ENCODE measurements around the gene SLC25A24. TPM values are rescaled to one million over a fixed set of nuclear protein-coding genes. Genes with fewer than 3 reads are reported as not detected.

The SLC25A24 gene
- total RNA-seq, 4 donors from 2014 or later = 11.8 to 35.7 (median 28.8) TPM

DNA sequence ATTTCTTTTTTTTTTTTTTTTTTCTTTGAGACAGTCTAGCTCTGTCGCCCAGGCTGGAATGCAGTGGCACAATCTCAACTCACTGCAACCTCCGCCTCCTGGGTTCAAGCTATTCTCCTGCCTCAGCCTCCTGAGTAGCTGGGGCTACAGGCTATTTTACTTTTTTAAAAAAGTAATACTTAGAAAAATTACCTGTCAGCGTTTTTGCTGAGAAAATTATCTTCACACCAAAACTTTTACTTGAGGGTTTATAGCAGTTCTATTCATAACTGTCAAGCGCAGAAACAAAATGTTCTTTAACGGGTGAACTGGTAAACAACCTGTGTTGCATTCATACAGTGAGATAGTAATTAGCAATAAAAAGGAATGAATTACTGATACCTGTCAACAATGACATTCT, 1.5 kb upstream of the SLC25A24 start:
- no peaks in the 10 kb centered on the region for H3K27me3 ChIP-seq
- intact Hi-C loops (cut with DNase I) = no loop called here
- TF ChIP-seq CTCF (IDR thresholded peaks at IDR 0.05) = no peak
- TF ChIP-seq POLR2A (IDR thresholded peaks at IDR 0.05) = no peak
- DNase-seq = no peak
- H3K9me3 ChIP-seq = no peaks in the 10 kb centered on the region
- H3K27ac ChIP-seq = no peak overlapping the region
- 68 to 75% methylated on average over 5 of the region's 5 CpGs for WGBS, 2 donors
- no peak overlapping the region for H3K4me3 ChIP-seq
- peaks cover 0 to under 1% (median 0%) of the 10 kb centered on the region in 3 donors for H3K36me3 ChIP-seq
- H3K4me1 ChIP-seq = peaks cover 4 to 35% (median 12%) of the 10 kb centered on the region in 3 donors

DNA sequence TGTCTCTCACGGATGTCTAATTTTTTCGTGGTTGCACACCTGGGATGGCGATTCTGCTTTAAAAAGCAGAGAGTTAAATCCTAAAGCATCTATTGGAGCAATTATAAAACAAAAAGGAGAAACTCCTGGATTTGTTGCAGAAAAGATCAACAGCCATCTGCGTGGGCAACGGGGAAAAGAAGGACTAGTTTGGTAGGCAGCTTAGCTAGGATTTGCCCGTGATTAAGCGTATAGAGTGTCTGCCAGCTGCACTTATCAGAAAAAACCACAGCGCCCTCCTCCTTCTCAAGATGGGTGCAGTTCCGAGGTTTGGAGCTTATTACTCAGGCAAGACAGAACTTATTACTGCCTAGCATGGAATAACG, 526 bp upstream of the SLC25A24 start:
- peaks cover 0 to 11% (median 0%) of the 10 kb centered on the region in 3 donors for H3K36me3 ChIP-seq
- peaks cover 0 to 3% (median 0%) of the 10 kb centered on the region in 3 donors for H3K9me3 ChIP-seq
- intact Hi-C loops (cut with DNase I) = no loop called here
- H3K4me1 ChIP-seq = peaks cover 4 to 35% (median 12%) of the 10 kb centered on the region in 3 donors
- DNase-seq = no peak
- H3K27ac ChIP-seq = peak overlapping the region; percentile 90 to 99 (median 94)
- peak overlapping the region; percentile 81 to 95 (median 85) for H3K4me3 ChIP-seq
- 1 to 2% methylated on average over 8 to 10 of the region's 10 CpGs for WGBS, 2 donors
- TF ChIP-seq POLR2A (IDR thresholded peaks at IDR 0.05) (no peak), CTCF (IDR thresholded peaks at IDR 0.05) (peak in 5 of 6 experiments; percentile 14 to 42 (median 26))
- no peaks in the 10 kb centered on the region for H3K27me3 ChIP-seq

DNA sequence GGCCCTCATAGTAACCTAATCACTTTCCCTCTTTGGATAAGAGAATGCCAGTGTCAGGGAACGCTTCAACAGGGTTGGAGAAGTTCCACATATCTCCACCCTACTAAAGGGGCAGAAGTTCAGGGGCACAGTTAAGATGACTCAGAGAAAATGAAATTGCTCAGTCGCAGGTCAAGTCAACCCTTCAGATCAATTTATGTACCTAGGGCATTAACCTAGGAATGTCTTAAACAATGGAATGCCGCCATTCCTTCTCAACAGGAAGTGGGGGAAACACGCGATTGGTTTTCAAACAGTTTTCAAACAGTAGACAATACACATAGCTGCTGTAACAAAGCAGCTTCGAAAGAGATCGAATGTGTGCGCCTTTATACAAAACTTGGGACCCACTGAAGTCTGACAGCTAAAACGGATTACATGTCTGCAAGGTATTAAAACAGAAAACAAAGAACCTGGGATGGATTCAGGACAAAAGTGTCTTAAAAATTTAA, 897 bp downstream of the SLC25A24 start:
- no peaks in the 10 kb centered on the region for H3K27me3 ChIP-seq
- H3K27ac ChIP-seq = peak overlapping the region; percentile 90 to 99 (median 94)
- peaks cover 0 to 3% (median 0%) of the 10 kb centered on the region in 3 donors for H3K9me3 ChIP-seq
- peaks cover 0 to 25% (median 3%) of the 10 kb centered on the region in 3 donors for H3K36me3 ChIP-seq
- peaks cover 4 to 35% (median 12%) of the 10 kb centered on the region in 3 donors for H3K4me1 ChIP-seq
- TF ChIP-seq CTCF (IDR thresholded peaks at IDR 0.05) (no peak), POLR2A (IDR thresholded peaks at IDR 0.05) (no peak)
- peak overlapping the region; percentile 81 to 95 (median 85) for H3K4me3 ChIP-seq
- DNase-seq = no peak
- intact Hi-C loops (cut with DNase I) = no loop called here
- WGBS, 2 donors = 2% methylated on average over 9 of the region's 9 CpGs

DNA sequence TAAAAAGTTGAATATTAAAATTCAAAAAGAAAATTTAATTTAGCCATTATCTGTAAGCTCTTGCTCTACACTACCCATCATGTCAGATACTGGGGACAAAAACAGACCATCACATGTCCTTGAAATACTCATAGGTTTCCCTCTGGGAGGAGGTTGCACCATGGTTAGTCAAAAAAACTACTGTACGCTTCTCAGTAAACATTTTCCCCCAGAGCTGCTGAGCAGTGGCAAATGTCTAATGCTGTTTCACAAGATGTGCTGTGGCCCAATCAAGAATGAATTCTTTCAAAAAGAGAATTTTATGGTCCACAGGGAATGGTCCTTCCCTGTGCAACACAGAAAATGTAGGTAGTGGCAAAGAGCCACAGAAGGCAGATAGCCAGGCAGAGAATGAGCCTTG, 6.1 kb downstream of the SLC25A24 start:
- Histone ChIP-seq H3K27me3 (no peaks in the 10 kb centered on the region), H3K4me1 (peaks cover 4 to 18% (median 6%) of the 10 kb centered on the region in 3 donors), H3K36me3 (peaks cover 0 to 45% (median 3%) of the 10 kb centered on the region in 3 donors), H3K9me3 (peaks cover 0 to 3% (median 0%) of the 10 kb centered on the region in 3 donors), H3K4me3 (no peak overlapping the region), H3K27ac (no peak overlapping the region)
- no peak for DNase-seq
- intact Hi-C loops (cut with DNase I) = no loop called here
- 93 to 100% methylated on average over 1 of the region's 1 CpG for WGBS, 2 donors
- TF ChIP-seq CTCF (IDR thresholded peaks at IDR 0.05) = no peak

- Histone ChIP-seq H3K36me3 (peaks cover 0 to 48% (median 3%) of the 10 kb centered on the region in 3 donors), H3K9me3 (peaks cover 0 to 3% (median 0%) of the 10 kb centered on the region in 3 donors), H3K4me3 (no peak overlapping the region), H3K4me1 (peaks cover 0 to 11% (median under 1%) of the 10 kb centered on the region in 3 donors), H3K27ac (no peak overlapping the region), H3K27me3 (no peaks in the 10 kb centered on the region)
- intact Hi-C loops (cut with DNase I) = no loop called here
- DNase-seq = no peak
- TF ChIP-seq POLR2A (IDR thresholded peaks at IDR 0.05) (no peak), CTCF (IDR thresholded peaks at IDR 0.05) (no peak)
- WGBS, 2 donors = 90 to 93% methylated on average over 1 of the region's 1 CpG
Observed at GRCh38 chr1:108193333-108193732, 6.8 kb downstream of the SLC25A24 start.
